Calu3 (cell line): ENCODE measurements around the gene PPP3CA. TPM values are rescaled to one million over a fixed set of nuclear protein-coding genes. Genes with fewer than 3 reads are reported as not detected.

Source experiments
- BruUV-seq: library from RNA; stranded (reverse); fragments of 400-500 nt; replicated peaks from 2 replicates; lab custom pipeline; 2021; lab: Mats Ljungman, UMichigan
- CTCF ChIA-PET: fragments of 300-600 bp; sonication (Branson Sonifier 250); formaldehyde crosslinking; loops from one replicate; lab custom pipeline; 2022; ENCODE audit warnings: antibody characterized with exemption; lab: Charles Lee
- DNase-seq: peaks from one replicate; pipeline ENCODE4 v3.0.0; 2022
- H3K27ac Mint-ChIP-seq: one replicate; pipeline ENCODE4 v1.8.0; 2022; ENCODE audit warnings: mixed read lengths; ENCODE audit not compliant: unreplicated experiment
- H3K27me3 Mint-ChIP-seq: one replicate; pipeline ENCODE4 v1.8.0; 2022; ENCODE audit warnings: mixed read lengths; ENCODE audit not compliant: unreplicated experiment
- H3K36me3 Mint-ChIP-seq: one replicate; pipeline ENCODE4 v1.8.0; 2022; ENCODE audit warnings: mild to moderate bottlenecking, moderate library complexity, mixed read lengths; ENCODE audit not compliant: insufficient read depth, unreplicated experiment
- H3K4me1 Mint-ChIP-seq: one replicate; pipeline ENCODE4 v1.8.0; 2022; ENCODE audit warnings: mild to moderate bottlenecking, low read depth, mixed read lengths; ENCODE audit not compliant: unreplicated experiment
- H3K4me3 Mint-ChIP-seq: one replicate; pipeline ENCODE4 v1.8.0; 2022; ENCODE audit warnings: mild to moderate bottlenecking, low read depth, moderate library complexity, mixed read lengths; ENCODE audit not compliant: unreplicated experiment
- H3K9me3 Mint-ChIP-seq: one replicate; pipeline ENCODE4 v1.8.0; 2022; ENCODE audit warnings: low read depth, mixed read lengths; ENCODE audit not compliant: unreplicated experiment
- intact Hi-C: fragments of 100-400 bp; cut with micrococcal nuclease; formaldehyde crosslinking; loops from one replicate; pipeline ENCODE4 v1.10.0; 2022; ENCODE audit not compliant: unreplicated experiment
- total RNA-seq: library from RNA; stranded (reverse); gene quantifications from 2 replicates; pipeline ENCODE4 v1.2.3, GENCODE V29; 2022
- TF ChIP-seq, protein P1 (sequence below): fragments of 200-600 bp; IDR thresholded peaks from one replicate; pipeline ENCODE4 v1.8.0; 2022; ENCODE audit warnings: antibody characterized with exemption; ENCODE audit not compliant: unreplicated experiment

PPP3CA gene
- total RNA-seq, 1 experiment from 2014 or later = 33.7 TPM

GRCh38 chr4:101078950-101079349, 268.4 kb downstream of the PPP3CA start:
- Mint-ChIP-seq H3K27me3 (no peaks in the 10 kb centered on the region), H3K27ac (no peak overlapping the region), H3K9me3 (no peaks in the 10 kb centered on the region), H3K4me3 (no peak overlapping the region), H3K36me3 (no peaks in the 10 kb centered on the region), H3K4me1 (no peaks in the 10 kb centered on the region)
- TF ChIP-seq, protein P1, sequence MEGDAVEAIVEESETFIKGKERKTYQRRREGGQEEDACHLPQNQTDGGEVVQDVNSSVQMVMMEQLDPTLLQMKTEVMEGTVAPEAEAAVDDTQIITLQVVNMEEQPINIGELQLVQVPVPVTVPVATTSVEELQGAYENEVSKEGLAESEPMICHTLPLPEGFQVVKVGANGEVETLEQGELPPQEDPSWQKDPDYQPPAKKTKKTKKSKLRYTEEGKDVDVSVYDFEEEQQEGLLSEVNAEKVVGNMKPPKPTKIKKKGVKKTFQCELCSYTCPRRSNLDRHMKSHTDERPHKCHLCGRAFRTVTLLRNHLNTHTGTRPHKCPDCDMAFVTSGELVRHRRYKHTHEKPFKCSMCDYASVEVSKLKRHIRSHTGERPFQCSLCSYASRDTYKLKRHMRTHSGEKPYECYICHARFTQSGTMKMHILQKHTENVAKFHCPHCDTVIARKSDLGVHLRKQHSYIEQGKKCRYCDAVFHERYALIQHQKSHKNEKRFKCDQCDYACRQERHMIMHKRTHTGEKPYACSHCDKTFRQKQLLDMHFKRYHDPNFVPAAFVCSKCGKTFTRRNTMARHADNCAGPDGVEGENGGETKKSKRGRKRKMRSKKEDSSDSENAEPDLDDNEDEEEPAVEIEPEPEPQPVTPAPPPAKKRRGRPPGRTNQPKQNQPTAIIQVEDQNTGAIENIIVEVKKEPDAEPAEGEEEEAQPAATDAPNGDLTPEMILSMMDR = no peak
- no peak for DNase-seq
- intact Hi-C loops = no loop called here
- CTCF ChIA-PET = no interaction called here
- no TSS peak for BruUV-seq

GRCh38 chr4:101076032-101076431, 271.3 kb downstream of the PPP3CA start:
- DNase-seq = no peak
- Mint-ChIP-seq H3K4me3 (no peak overlapping the region), H3K9me3 (no peaks in the 10 kb centered on the region), H3K4me1 (no peaks in the 10 kb centered on the region), H3K27me3 (no peaks in the 10 kb centered on the region), H3K36me3 (peaks cover 3% of the 10 kb centered on the region), H3K27ac (no peak overlapping the region)
- CTCF ChIA-PET = no interaction called here
- BruUV-seq = no TSS peak
- intact Hi-C loops = no loop called here
- TF ChIP-seq, protein P1 = no peak

- BruUV-seq = no TSS peak
- H3K27me3 Mint-ChIP-seq = no peaks in the 10 kb centered on the region
- intact Hi-C loops = no loop called here
- no peak overlapping the region for H3K4me3 Mint-ChIP-seq
- peaks cover 3% of the 10 kb centered on the region for H3K36me3 Mint-ChIP-seq
- no peaks in the 10 kb centered on the region for H3K9me3 Mint-ChIP-seq
- DNase-seq = no peak
- no peaks in the 10 kb centered on the region for H3K4me1 Mint-ChIP-seq
- no peak overlapping the region for H3K27ac Mint-ChIP-seq
- TF ChIP-seq, protein P1 = no peak
- CTCF ChIA-PET = no interaction called here
These were observed 271.8 kb downstream of the PPP3CA start for GRCh38 chr4:101075536-101075935.

DNA sequence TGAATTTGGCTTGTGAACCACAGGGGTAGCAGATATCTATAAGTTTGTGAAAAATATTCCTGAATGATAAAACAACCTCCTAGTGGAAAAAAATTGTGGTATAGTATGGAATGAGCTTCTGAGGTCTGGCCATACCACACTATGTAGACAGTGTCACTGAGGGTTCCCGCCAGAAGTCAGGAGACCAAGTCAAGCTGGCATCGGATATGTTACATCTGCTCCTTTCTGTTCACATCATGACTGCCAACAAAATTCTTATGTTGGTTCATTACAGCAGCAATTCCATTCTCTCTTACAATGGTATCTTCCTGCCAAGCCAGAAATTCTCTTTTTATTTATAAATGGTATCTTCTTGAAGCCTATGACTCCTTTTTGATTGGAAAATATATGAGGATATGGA, 273.0 kb downstream of the PPP3CA start:
- no TSS peak for BruUV-seq
- H3K4me3 Mint-ChIP-seq = no peak overlapping the region

More for the DNA sequence above, 273.0 kb downstream of the PPP3CA start:
- CTCF ChIA-PET = no interaction called here
- Mint-ChIP-seq H3K9me3 (no peaks in the 10 kb centered on the region), H3K27ac (no peak overlapping the region), H3K4me1 (no peaks in the 10 kb centered on the region), H3K27me3 (no peaks in the 10 kb centered on the region), H3K36me3 (peaks cover 3% of the 10 kb centered on the region)
- intact Hi-C loops = no loop called here
- no peak for DNase-seq
- TF ChIP-seq, protein P1 = no peak
